HL-60 (cell line): Measurements from ENCODE around the gene SLC25A48.

ENCODE experiments used
- GABPA ChIP-seq: IDR thresholded peaks from 2 replicates; pipeline ENCODE4 v1.6.1; 2012; ENCODE audit warnings: low read depth
- POLR2AphosphoS5 ChIP-seq: IDR thresholded peaks from 2 replicates; pipeline ENCODE4 v1.6.1; 2012; ENCODE audit warnings: low read depth

GRCh38 chr5:135847976-135848375 is 13.5 kb downstream of the SLC25A48 start:
- TF ChIP-seq POLR2AphosphoS5 = no peak
- no peak for TF ChIP-seq GABPA
